Measurements from ENCODE around the gene OR51S1. TPM values are rescaled to one million over a fixed set of nuclear protein-coding genes. Genes with fewer than 3 reads are reported as not detected.

Gene OR51S1
- not detected for total RNA-seq

- H3K4me3 Mint-ChIP-seq = no peak within 1 kb of the TSS
Measured at GRCh38 chr11:4848908-4849532, at the start of gene OR51S1. OR51S1 (minus strand) TSS chr11:4849208; CDS start chr11:4849208, 0 bp downstream.

GRCh38 chr11:4891996-4892640, 43.1 kb upstream of the OR51S1 start:
- H3K27me3 Mint-ChIP-seq (ENCODE audit: low read depth) = peaks cover 3% of the 10 kb centered on the region
- intact Hi-C loops (cut with micrococcal nuclease) = no loop called here
- H3K27ac Mint-ChIP-seq = no peak overlapping the region
- no peak for DNase-seq
- CTCF ChIA-PET = no interaction called here
- no peak overlapping the region for H3K4me3 Mint-ChIP-seq
- H3K9me3 Mint-ChIP-seq = no peaks in the 10 kb centered on the region
- no peaks in the 10 kb centered on the region for H3K4me1 Mint-ChIP-seq (ENCODE audit: low read depth)
- H3K36me3 Mint-ChIP-seq (ENCODE audit: low read depth) = no peaks in the 10 kb centered on the region

More at GRCh38 chr11:4848908-4849532, at the start of gene OR51S1:
- DNase-seq = no peak
- Mint-ChIP-seq H3K27ac (no peak within 1 kb of the TSS), H3K36me3 (ENCODE audit: low read depth) (no peaks in the 10 kb centered on the region), H3K4me1 (ENCODE audit: low read depth) (no peaks in the 10 kb centered on the region), H3K9me3 (no peaks in the 10 kb centered on the region), H3K27me3 (ENCODE audit: low read depth) (peaks cover 8% of the 10 kb centered on the region)
- CTCF ChIA-PET = no interaction called here
- intact Hi-C loops (cut with micrococcal nuclease) = no loop called here

- Mint-ChIP-seq H3K27ac (no peak overlapping the region), H3K27me3 (ENCODE audit: low read depth) (peaks cover 3% of the 10 kb centered on the region), H3K36me3 (ENCODE audit: low read depth) (no peaks in the 10 kb centered on the region), H3K9me3 (no peaks in the 10 kb centered on the region), H3K4me1 (ENCODE audit: low read depth) (no peaks in the 10 kb centered on the region), H3K4me3 (no peak overlapping the region)
- DNase-seq = no peak
- CTCF ChIA-PET = no interaction called here
- intact Hi-C loops (cut with micrococcal nuclease) = no loop called here
Measured at GRCh38 chr11:4890279-4890678, 41.3 kb upstream of the OR51S1 start.

- Mint-ChIP-seq H3K4me3 (no peak overlapping the region), H3K27me3 (ENCODE audit: low read depth) (peaks cover 3% of the 10 kb centered on the region), H3K9me3 (no peaks in the 10 kb centered on the region), H3K27ac (no peak overlapping the region), H3K4me1 (ENCODE audit: low read depth) (no peaks in the 10 kb centered on the region), H3K36me3 (ENCODE audit: low read depth) (no peaks in the 10 kb centered on the region)
- intact Hi-C loops (cut with micrococcal nuclease) = no loop called here
- no peak for DNase-seq
- CTCF ChIA-PET = no interaction called here
Measured at GRCh38 chr11:4887591-4887990, 38.6 kb upstream of the OR51S1 start.

GRCh38 chr11:4886186-4886585, 37.2 kb upstream of the OR51S1 start:
- Mint-ChIP-seq H3K9me3 (no peaks in the 10 kb centered on the region), H3K36me3 (ENCODE audit: low read depth) (no peaks in the 10 kb centered on the region), H3K4me1 (ENCODE audit: low read depth) (no peaks in the 10 kb centered on the region), H3K27ac (no peak overlapping the region), H3K27me3 (ENCODE audit: low read depth) (no peaks in the 10 kb centered on the region), H3K4me3 (no peak overlapping the region)
- intact Hi-C loops (cut with micrococcal nuclease) = no loop called here
- CTCF ChIA-PET = no interaction called here
- no peak for DNase-seq

- H3K36me3 Mint-ChIP-seq (ENCODE audit: low read depth) = no peaks in the 10 kb centered on the region
- H3K9me3 Mint-ChIP-seq = no peaks in the 10 kb centered on the region
- intact Hi-C loops (cut with micrococcal nuclease) = no loop called here
- H3K4me1 Mint-ChIP-seq (ENCODE audit: low read depth) = no peaks in the 10 kb centered on the region
- CTCF ChIA-PET = no interaction called here
- H3K4me3 Mint-ChIP-seq = no peak overlapping the region
- no peak overlapping the region for H3K27ac Mint-ChIP-seq
- DNase-seq = no peak
- H3K27me3 Mint-ChIP-seq (ENCODE audit: low read depth) = no peaks in the 10 kb centered on the region
Measured at GRCh38 chr11:4884361-4884760, 35.4 kb upstream of the OR51S1 start.

GRCh38 chr11:4882543-4882942, 33.5 kb upstream of the OR51S1 start:
- Mint-ChIP-seq H3K36me3 (ENCODE audit: low read depth) (no peaks in the 10 kb centered on the region), H3K9me3 (no peaks in the 10 kb centered on the region), H3K27me3 (ENCODE audit: low read depth) (no peaks in the 10 kb centered on the region), H3K27ac (no peak overlapping the region), H3K4me1 (ENCODE audit: low read depth) (no peaks in the 10 kb centered on the region), H3K4me3 (no peak overlapping the region)
- DNase-seq = no peak
- intact Hi-C loops (cut with micrococcal nuclease) = no loop called here
- CTCF ChIA-PET = no interaction called here

- no peaks in the 10 kb centered on the region for H3K4me1 Mint-ChIP-seq (ENCODE audit: low read depth)
- no peaks in the 10 kb centered on the region for H3K36me3 Mint-ChIP-seq (ENCODE audit: low read depth)
- H3K4me3 Mint-ChIP-seq = no peak within 1 kb of the TSS
- H3K9me3 Mint-ChIP-seq = no peaks in the 10 kb centered on the region
- no peak within 1 kb of the TSS for H3K27ac Mint-ChIP-seq
- CTCF ChIA-PET = no interaction called here
- H3K27me3 Mint-ChIP-seq (ENCODE audit: low read depth) = no peaks in the 10 kb centered on the region
- intact Hi-C loops (cut with micrococcal nuclease) = no loop called here
- DNase-seq = no peak
Measured at GRCh38 chr11:4881860-4882500, 33.0 kb upstream of the OR51S1 start, which contains the start of gene OR51T1. OR51T1 (plus strand) TSS chr11:4881900; CDS start chr11:4881900, 0 bp downstream.

GRCh38 chr11:4881188-4881587, 32.2 kb upstream of the OR51S1 start:
- no peaks in the 10 kb centered on the region for H3K9me3 Mint-ChIP-seq
- no peak overlapping the region for H3K27ac Mint-ChIP-seq
- H3K36me3 Mint-ChIP-seq (ENCODE audit: low read depth) = no peaks in the 10 kb centered on the region
- no peak for DNase-seq
- intact Hi-C loops (cut with micrococcal nuclease) = no loop called here
- CTCF ChIA-PET = no interaction called here
- no peak overlapping the region for H3K4me3 Mint-ChIP-seq
- H3K27me3 Mint-ChIP-seq (ENCODE audit: low read depth) = no peaks in the 10 kb centered on the region
- H3K4me1 Mint-ChIP-seq (ENCODE audit: low read depth) = no peaks in the 10 kb centered on the region

- Mint-ChIP-seq H3K27ac (no peak overlapping the region), H3K4me1 (ENCODE audit: low read depth) (no peaks in the 10 kb centered on the region), H3K9me3 (no peaks in the 10 kb centered on the region), H3K4me3 (no peak overlapping the region), H3K27me3 (ENCODE audit: low read depth) (peaks cover 5% of the 10 kb centered on the region), H3K36me3 (ENCODE audit: low read depth) (no peaks in the 10 kb centered on the region)
- DNase-seq = no peak
- intact Hi-C loops (cut with micrococcal nuclease) = no loop called here
- CTCF ChIA-PET = no interaction called here
Measured at GRCh38 chr11:4865855-4866254, 16.8 kb upstream of the OR51S1 start.

GRCh38 chr11:4863876-4864275, 14.9 kb upstream of the OR51S1 start:
- Mint-ChIP-seq H3K36me3 (ENCODE audit: low read depth) (no peaks in the 10 kb centered on the region), H3K4me1 (ENCODE audit: low read depth) (no peaks in the 10 kb centered on the region), H3K27ac (no peak overlapping the region), H3K27me3 (ENCODE audit: low read depth) (peaks cover 7% of the 10 kb centered on the region), H3K4me3 (no peak overlapping the region), H3K9me3 (no peaks in the 10 kb centered on the region)
- CTCF ChIA-PET = no interaction called here
- intact Hi-C loops (cut with micrococcal nuclease) = no loop called here
- DNase-seq = no peak

GRCh38 chr11:4862447-4863236, 13.6 kb upstream of the OR51S1 start:
- H3K27ac Mint-ChIP-seq = no peak overlapping the region
- peaks cover 7% of the 10 kb centered on the region for H3K27me3 Mint-ChIP-seq (ENCODE audit: low read depth)
- H3K9me3 Mint-ChIP-seq = no peaks in the 10 kb centered on the region
- H3K36me3 Mint-ChIP-seq (ENCODE audit: low read depth) = no peaks in the 10 kb centered on the region
- intact Hi-C loops (cut with micrococcal nuclease) = no loop called here
- no peak overlapping the region for H3K4me3 Mint-ChIP-seq
- no peak for DNase-seq
- no peaks in the 10 kb centered on the region for H3K4me1 Mint-ChIP-seq (ENCODE audit: low read depth)
- CTCF ChIA-PET = no interaction called here

All from activated naive CD4-positive, alpha-beta T cell treated with anti-CD3 and anti-CD28 coated beads for 36 hours (primary cell).